Measurements from ENCODE around the gene PRKD2. TPM values are rescaled to one million over a fixed set of nuclear protein-coding genes. Genes with fewer than 3 reads are reported as not detected.

Gene PRKD2
- total RNA-seq, 5 donors from 2014 or later (not counting 1 experiment from before 2014, with no cell fraction given), result 121 to 145 (median 138) TPM

DNA sequence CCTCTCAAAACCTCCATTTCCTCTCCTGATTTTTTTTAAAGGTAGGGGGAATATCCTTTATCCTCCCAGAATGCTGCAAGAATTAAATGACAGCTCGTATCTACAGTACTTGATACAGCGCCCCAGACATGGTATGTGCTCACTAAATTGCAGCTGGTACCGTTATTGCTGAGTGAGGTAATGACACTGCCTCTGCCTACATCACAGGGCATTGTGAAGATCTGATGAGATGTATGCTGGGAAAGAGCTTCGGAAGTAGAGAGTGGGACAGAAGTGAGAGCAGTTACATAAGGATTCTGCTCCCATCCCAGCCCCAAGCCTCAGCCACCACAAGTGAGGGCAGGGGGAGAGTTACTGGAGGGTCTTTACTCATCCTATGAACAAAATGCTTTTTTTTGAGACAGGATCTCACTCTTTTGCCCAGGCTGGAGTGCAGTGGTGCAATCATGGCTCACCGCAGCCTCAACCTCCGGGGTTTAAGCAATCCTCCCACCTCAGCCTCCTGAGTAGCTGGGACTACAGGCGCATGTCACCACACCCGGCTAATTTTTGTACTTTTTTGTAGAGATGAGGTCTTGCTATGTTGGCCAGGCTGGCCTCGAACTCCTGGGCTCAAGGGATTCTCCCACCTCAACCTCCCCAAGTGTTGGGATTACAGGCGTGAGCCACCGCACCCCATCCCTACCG is 27.2 kb upstream of the PRKD2 start:
- CTCF ChIA-PET, result interaction anchor here in 1 of 2 donors (0.6 to 1.5 kb wide), 3 partner anchors 12 to 222 kb away, joined by 3 to 5 read pairs (median 3); no protein-coding TSS in a partner anchor
- DNase-seq (no peak), ATAC-seq (replicated peaks in 1 of 4) (no peak)
- Histone ChIP-seq H3K27me3 (replicated peaks in 1 of 2; ENCODE audit: control insufficient read depth in 2 of 2, extremely low read depth in 1 of 2, insufficient read depth in 2 of 2, low read length in 1 of 2) (no peaks in the 10 kb centered on the region), H3K27ac (ENCODE audit: low read length) (no peak overlapping the region), H3K4me1 (ENCODE audit: control insufficient read depth in 1 of 2, extremely low read depth in 1 of 2, insufficient read depth in 2 of 2, low read length in 2 of 2) (peaks cover 13 to 65% of the 10 kb centered on the region in 2 experiments), H3K4me3 (ENCODE audit: control insufficient read depth in 1 of 2, extremely low read depth in 1 of 2, low read length in 1 of 2) (no peak overlapping the region), H3K9me3 (no peaks in the 10 kb centered on the region), H3K36me3 (ENCODE audit: control insufficient read depth in 2 of 2, extremely low read depth in 1 of 2, insufficient read depth in 1 of 2, low read length in 1 of 2) (peaks cover 0 to 13% of the 10 kb centered on the region in 2 donors)
- H3K4me3 Mint-ChIP-seq, result peak overlapping the region; percentile 87 to 90 (median 90)
- H3K27ac Mint-ChIP-seq, result no peak overlapping the region
- 71% methylated on average over 1 of the region's 12 CpGs for WGBS (ENCODE audit: insufficient coverage)
- H3K27me3 Mint-ChIP-seq, result no peaks in the 10 kb centered on the region
- H3K9me3 Mint-ChIP-seq, result no peaks in the 10 kb centered on the region
- peaks cover 66 to 70% (median 69%) of the 10 kb centered on the region in 3 donors for H3K4me1 Mint-ChIP-seq
- POLR2A ChIA-PET, result no interaction called here
- peaks cover 7% of the 10 kb centered on the region for H3K36me3 Mint-ChIP-seq

DNA sequence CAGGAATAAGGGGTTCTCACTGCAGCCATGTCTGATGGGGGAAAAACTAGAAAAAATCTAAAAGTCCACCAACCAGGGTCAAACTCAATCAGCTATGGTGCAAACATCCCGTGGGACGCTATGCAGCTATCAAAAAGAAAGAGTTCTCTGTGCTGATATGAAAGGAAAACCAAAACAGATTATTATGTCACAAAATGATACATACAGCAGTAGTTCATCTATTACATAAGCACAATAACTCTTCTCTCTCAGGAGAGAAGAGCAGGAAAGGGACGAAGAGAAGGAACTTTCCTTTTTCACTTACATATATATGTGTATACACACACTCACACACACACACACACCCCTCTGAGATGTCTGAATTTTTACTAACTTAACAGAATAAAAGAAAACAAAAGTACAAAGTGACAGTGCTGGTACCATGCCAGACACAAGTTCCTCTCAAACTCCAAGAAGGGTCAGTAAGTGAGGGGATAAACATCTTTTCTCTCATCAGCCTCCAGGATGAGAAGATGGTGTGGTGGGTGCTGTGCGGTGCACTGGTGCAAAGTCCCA is 26.1 kb upstream of the PRKD2 start:
- H3K4me1 Mint-ChIP-seq, result peaks cover 62 to 70% (median 65%) of the 10 kb centered on the region in 3 donors
- ATAC-seq (replicated peaks in 1 of 4) (no peak), DNase-seq (no peak)
- H3K9me3 ChIP-seq, result no peaks in the 10 kb centered on the region
- ChIA-PET POLR2A (no interaction called here), CTCF (no interaction called here)
- H3K27me3 ChIP-seq (replicated peaks in 1 of 2; ENCODE audit: control insufficient read depth in 2 of 2, extremely low read depth in 1 of 2, insufficient read depth in 2 of 2, low read length in 1 of 2), result no peaks in the 10 kb centered on the region
- H3K36me3 Mint-ChIP-seq, result peaks cover 8% of the 10 kb centered on the region
- H3K4me1 ChIP-seq (ENCODE audit: control insufficient read depth in 1 of 2, extremely low read depth in 1 of 2, insufficient read depth in 2 of 2, low read length in 2 of 2), result peaks cover 13 to 63% of the 10 kb centered on the region in 2 experiments
- peaks cover 0 to 22% of the 10 kb centered on the region in 2 donors for H3K36me3 ChIP-seq (ENCODE audit: control insufficient read depth in 2 of 2, extremely low read depth in 1 of 2, insufficient read depth in 1 of 2, low read length in 1 of 2)
- H3K27me3 Mint-ChIP-seq, result no peaks in the 10 kb centered on the region
- H3K4me3 ChIP-seq (ENCODE audit: control insufficient read depth in 1 of 2, extremely low read depth in 1 of 2, low read length in 1 of 2), result no peak overlapping the region
- H3K4me3 Mint-ChIP-seq, result peak overlapping the region in 2 of 3 donors; percentile 6 to 87
- H3K27ac ChIP-seq (ENCODE audit: low read length), result no peak overlapping the region
- no CpG with 5 or more reads among the region's 4 CpGs for WGBS (ENCODE audit: insufficient coverage)
- H3K27ac Mint-ChIP-seq, result no peak overlapping the region
- H3K9me3 Mint-ChIP-seq, result no peaks in the 10 kb centered on the region

DNA sequence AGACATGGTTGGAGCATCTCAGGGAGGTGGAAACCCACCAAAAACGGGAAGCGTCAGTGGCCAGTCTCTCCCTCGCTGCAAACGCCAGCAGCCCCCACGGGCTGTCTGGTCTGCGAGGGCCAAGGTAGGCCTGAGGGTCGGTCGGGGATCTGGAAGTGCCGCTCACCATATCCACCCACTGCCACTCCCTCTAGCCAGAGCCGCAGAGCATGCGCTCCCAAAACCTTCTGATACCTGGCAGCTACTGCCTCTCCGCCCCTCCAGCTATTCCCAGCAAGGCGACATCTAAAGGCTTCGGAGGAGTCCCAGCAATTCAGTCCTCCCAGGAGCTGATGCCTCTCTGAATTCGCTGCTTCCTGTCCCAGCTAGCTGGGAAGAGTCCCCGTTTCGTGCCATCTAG is 24.5 kb upstream of the PRKD2 start:
- 92% methylated on average over 17 of the region's 17 CpGs for WGBS (ENCODE audit: insufficient coverage)
- Mint-ChIP-seq H3K27me3 (no peaks in the 10 kb centered on the region), H3K9me3 (no peaks in the 10 kb centered on the region), H3K36me3 (peaks cover 18% of the 10 kb centered on the region), H3K4me1 (peaks cover 52 to 58% (median 55%) of the 10 kb centered on the region in 3 donors), H3K27ac (no peak overlapping the region), H3K4me3 (no peak overlapping the region)
- CTCF ChIA-PET, result interaction anchor here in 1 of 2 donors (1.1 to 1.3 kb wide), 2 partner anchors 12 to 28 kb away, joined by 4 read pairs; no protein-coding TSS in a partner anchor
- Histone ChIP-seq H3K4me3 (ENCODE audit: control insufficient read depth in 1 of 2, extremely low read depth in 1 of 2, low read length in 1 of 2) (no peak overlapping the region), H3K27ac (ENCODE audit: low read length) (no peak overlapping the region), H3K4me1 (ENCODE audit: control insufficient read depth in 1 of 2, extremely low read depth in 1 of 2, insufficient read depth in 2 of 2, low read length in 2 of 2) (peaks cover 8 to 49% of the 10 kb centered on the region in 2 experiments), H3K9me3 (no peaks in the 10 kb centered on the region), H3K27me3 (replicated peaks in 1 of 2; ENCODE audit: control insufficient read depth in 2 of 2, extremely low read depth in 1 of 2, insufficient read depth in 2 of 2, low read length in 1 of 2) (no peaks in the 10 kb centered on the region), H3K36me3 (ENCODE audit: control insufficient read depth in 2 of 2, extremely low read depth in 1 of 2, insufficient read depth in 1 of 2, low read length in 1 of 2) (peaks cover 7 to 38% of the 10 kb centered on the region in 2 donors)
- no peak for ATAC-seq (replicated peaks in 1 of 4)
- POLR2A ChIA-PET, result no interaction called here
- no peak for DNase-seq

DNA sequence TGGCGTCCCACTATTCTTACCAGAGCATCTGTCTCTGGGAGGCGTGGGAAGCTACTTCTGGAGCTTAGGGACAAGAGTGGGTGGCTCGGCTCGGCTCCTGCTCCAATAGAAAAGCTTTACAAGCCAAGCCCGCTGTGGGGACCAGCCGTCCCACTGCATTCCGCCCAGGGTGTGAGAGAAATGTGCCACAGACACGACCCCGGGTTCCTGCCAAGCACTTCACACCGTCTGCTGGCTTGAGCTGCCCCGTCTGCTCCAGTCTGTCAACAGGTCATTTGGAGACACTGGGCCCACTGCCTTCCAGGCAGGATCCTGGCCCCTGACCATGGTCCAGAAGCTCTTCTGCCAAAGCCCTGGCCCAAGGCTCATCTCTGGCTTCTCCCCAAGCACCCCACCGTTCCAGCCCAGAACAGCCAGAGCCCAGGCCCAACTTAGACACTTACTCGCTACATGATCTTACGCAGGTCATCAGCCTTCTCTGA is 22.4 kb upstream of the PRKD2 start:
- no peak for ATAC-seq (replicated peaks in 1 of 4)
- ChIA-PET POLR2A (interaction anchor here in 1 of 2 donors (0.6 kb wide), 1 partner anchor 19 kb away, joined by 5 read pairs; no protein-coding TSS in a partner anchor), CTCF (interaction anchor here (0.5 to 0.7 kb wide), 2 partner anchors 11 to 84 kb away, joined by 4 to 5 read pairs; no protein-coding TSS in a partner anchor)
- Histone ChIP-seq H3K27me3 (replicated peaks in 1 of 2; ENCODE audit: control insufficient read depth in 2 of 2, extremely low read depth in 1 of 2, insufficient read depth in 2 of 2, low read length in 1 of 2) (no peaks in the 10 kb centered on the region), H3K4me3 (ENCODE audit: control insufficient read depth in 1 of 2, extremely low read depth in 1 of 2, low read length in 1 of 2) (no peak overlapping the region), H3K9me3 (no peaks in the 10 kb centered on the region), H3K27ac (ENCODE audit: low read length) (no peak overlapping the region), H3K4me1 (ENCODE audit: control insufficient read depth in 1 of 2, extremely low read depth in 1 of 2, insufficient read depth in 2 of 2, low read length in 2 of 2) (peaks cover 2 to 35% of the 10 kb centered on the region in 2 experiments), H3K36me3 (ENCODE audit: control insufficient read depth in 2 of 2, extremely low read depth in 1 of 2, insufficient read depth in 1 of 2, low read length in 1 of 2) (peaks cover 8 to 44% of the 10 kb centered on the region in 2 donors)
- no peaks in the 10 kb centered on the region for H3K9me3 Mint-ChIP-seq
- H3K27ac Mint-ChIP-seq, result no peak overlapping the region
- no peak for DNase-seq
- no peak overlapping the region for H3K4me3 Mint-ChIP-seq
- 92% methylated on average over 14 of the region's 14 CpGs for WGBS (ENCODE audit: insufficient coverage)
- peaks cover 18% of the 10 kb centered on the region for H3K36me3 Mint-ChIP-seq
- no peaks in the 10 kb centered on the region for H3K27me3 Mint-ChIP-seq
- peaks cover 40 to 47% (median 41%) of the 10 kb centered on the region in 3 donors for H3K4me1 Mint-ChIP-seq

DNA sequence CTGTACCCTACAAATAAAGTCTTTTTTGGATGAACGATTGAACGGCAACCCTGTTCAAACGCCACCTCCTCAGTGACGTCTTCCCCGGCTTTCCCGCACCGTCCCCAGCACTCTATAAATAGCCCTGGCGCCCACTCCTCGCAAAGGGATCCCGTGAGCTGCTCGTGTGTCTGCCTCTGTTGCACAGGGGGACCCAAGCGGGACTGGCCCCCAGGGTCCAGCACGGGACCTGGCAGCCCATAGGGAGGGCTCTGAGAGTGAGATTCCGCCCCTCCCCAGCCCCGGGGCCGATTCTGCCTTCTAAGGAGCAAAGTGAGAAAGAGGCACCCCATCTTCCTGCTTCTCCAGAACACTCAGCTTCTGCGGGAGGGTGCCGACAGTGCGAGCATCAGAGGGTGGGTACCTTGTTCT is 20.9 kb upstream of the PRKD2 start:
- POLR2A ChIA-PET, result no interaction called here
- CTCF ChIA-PET, result interaction anchor here in 1 of 2 donors (0.8 to 1.2 kb wide), 2 partner anchors 9 to 33 kb away, joined by 3 to 5 read pairs; no protein-coding TSS in a partner anchor
- peak overlapping the region in 1 of 2 donors; percentile 6 for H3K27ac Mint-ChIP-seq

DNA sequence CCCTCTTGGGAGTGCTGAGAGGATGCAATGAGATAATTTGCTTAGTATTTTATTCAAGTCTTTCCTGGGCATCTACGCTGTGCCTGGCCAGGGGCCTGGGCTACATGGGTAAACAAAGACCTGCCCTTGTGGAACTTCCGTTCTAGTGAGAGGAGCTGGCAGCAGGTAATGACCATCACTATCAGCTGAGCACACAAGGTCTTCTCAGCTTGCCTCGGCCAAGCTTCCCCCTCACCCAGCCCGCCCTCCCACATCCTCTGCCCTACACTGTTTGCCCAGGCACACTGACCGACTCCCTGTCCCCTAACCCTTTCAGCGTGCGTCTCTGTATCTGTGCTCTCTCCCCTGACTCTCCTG is 20.4 kb upstream of the PRKD2 start:
- H3K27me3 Mint-ChIP-seq, result no peaks in the 10 kb centered on the region
- H3K27ac Mint-ChIP-seq, result no peak overlapping the region
- no peaks in the 10 kb centered on the region for H3K9me3 Mint-ChIP-seq
- ChIA-PET CTCF (interaction anchor here in 1 of 2 donors (0.6 to 1.2 kb wide), 3 partner anchors 9 to 103 kb away, joined by 3 to 5 read pairs (median 4); no protein-coding TSS in a partner anchor), POLR2A (interaction anchor here in 1 of 2 donors (0.5 kb wide), 1 partner anchor 23 kb away, joined by 7 read pairs; no protein-coding TSS in a partner anchor)
- H3K4me3 ChIP-seq (ENCODE audit: control insufficient read depth in 1 of 2, extremely low read depth in 1 of 2, low read length in 1 of 2), result no peak overlapping the region
- H3K27me3 ChIP-seq (replicated peaks in 1 of 2; ENCODE audit: control insufficient read depth in 2 of 2, extremely low read depth in 1 of 2, insufficient read depth in 2 of 2, low read length in 1 of 2), result no peaks in the 10 kb centered on the region
- no peak overlapping the region for H3K4me3 Mint-ChIP-seq
- H3K36me3 ChIP-seq (ENCODE audit: control insufficient read depth in 2 of 2, extremely low read depth in 1 of 2, insufficient read depth in 1 of 2, low read length in 1 of 2), result peaks cover 8 to 65% of the 10 kb centered on the region in 2 donors
- H3K9me3 ChIP-seq, result no peaks in the 10 kb centered on the region
- DNase-seq, result no peak
- H3K4me1 Mint-ChIP-seq, result peaks cover 24 to 26% (median 24%) of the 10 kb centered on the region in 3 donors
- no peak overlapping the region for H3K27ac ChIP-seq (ENCODE audit: low read length)
- peaks cover 0 to 25% of the 10 kb centered on the region in 2 experiments for H3K4me1 ChIP-seq (ENCODE audit: control insufficient read depth in 1 of 2, extremely low read depth in 1 of 2, insufficient read depth in 2 of 2, low read length in 2 of 2)
- ATAC-seq (replicated peaks in 1 of 4), result no peak
- H3K36me3 Mint-ChIP-seq, result peaks cover 23% of the 10 kb centered on the region
- 100% methylated on average over 7 of the region's 7 CpGs for WGBS (ENCODE audit: insufficient coverage)

More for the DNA sequence above, 20.9 kb upstream of the PRKD2 start:
- peaks cover 8 to 60% of the 10 kb centered on the region in 2 donors for H3K36me3 ChIP-seq (ENCODE audit: control insufficient read depth in 2 of 2, extremely low read depth in 1 of 2, insufficient read depth in 1 of 2, low read length in 1 of 2)
- no peak overlapping the region for H3K27ac ChIP-seq (ENCODE audit: low read length)
- Mint-ChIP-seq H3K4me1 (peaks cover 26 to 31% (median 28%) of the 10 kb centered on the region in 3 donors), H3K27me3 (no peaks in the 10 kb centered on the region), H3K4me3 (no peak overlapping the region), H3K9me3 (no peaks in the 10 kb centered on the region), H3K36me3 (peaks cover 24% of the 10 kb centered on the region)
- H3K4me1 ChIP-seq (ENCODE audit: control insufficient read depth in 1 of 2, extremely low read depth in 1 of 2, insufficient read depth in 2 of 2, low read length in 2 of 2), result peaks cover 0 to 26% of the 10 kb centered on the region in 2 experiments
- no peaks in the 10 kb centered on the region for H3K27me3 ChIP-seq (replicated peaks in 1 of 2; ENCODE audit: control insufficient read depth in 2 of 2, extremely low read depth in 1 of 2, insufficient read depth in 2 of 2, low read length in 1 of 2)
- H3K9me3 ChIP-seq, result no peaks in the 10 kb centered on the region
- 90% methylated on average over 11 of the region's 19 CpGs for WGBS (ENCODE audit: insufficient coverage)
- DNase-seq (no peak), ATAC-seq (replicated peaks in 1 of 4) (no peak)
- no peak overlapping the region for H3K4me3 ChIP-seq (ENCODE audit: control insufficient read depth in 1 of 2, extremely low read depth in 1 of 2, low read length in 1 of 2)

All from T-cell (primary cell).